PFSK-1 (cell line): ENCODE results near the gene SPATS2L.

ENCODE experiments used
- POLR2AphosphoS5 ChIP-seq: IDR thresholded peaks from 2 replicates; pipeline ENCODE4 v1.6.1; 2012; ENCODE audit warnings: low read depth, mild to moderate bottlenecking, control low read depth, low read length, moderate library complexity
- SIN3A ChIP-seq: IDR thresholded peaks from 2 replicates; pipeline ENCODE4 v1.6.1; 2012; ENCODE audit warnings: mild to moderate bottlenecking, low read length, moderate library complexity, borderline replicate concordance; ENCODE audit not compliant: insufficient read depth
- TAF1 ChIP-seq: IDR thresholded peaks from 2 replicates; pipeline ENCODE4 v1.6.1; 2012; ENCODE audit warnings: low read length, control low read depth, borderline replicate concordance; ENCODE audit not compliant: insufficient read depth

- TF ChIP-seq TAF1: no peak
- TF ChIP-seq SIN3A: no peak
- TF ChIP-seq POLR2AphosphoS5: no peak
Measured at GRCh38 chr2:200341376-200341775, 34.9 kb downstream of the SPATS2L start.
